HepG2 (cell line): ENCODE measurements around the gene LIF. TPM values are rescaled to one million over a fixed set of nuclear protein-coding genes. Genes with fewer than 3 reads are reported as not detected.

Experiments
- EED ChIP-seq: sonication (generic); formaldehyde crosslinking; IDR thresholded peaks from 2 replicates; pipeline ENCODE4 v1.5.0; 2020; ENCODE audit warnings: mild to moderate bottlenecking, missing genetic modification reagents
- FOXC1 ChIP-seq: sonication (generic); formaldehyde crosslinking; IDR thresholded peaks from 2 replicates; pipeline ENCODE4 v1.8.0; 2022; ENCODE audit warnings: mild to moderate bottlenecking, missing genetic modification reagents, borderline replicate concordance
- FOXM1 ChIP-seq: sonication (generic); formaldehyde crosslinking; IDR thresholded peaks from 2 replicates; pipeline ENCODE4 v1.5.0; 2020; ENCODE audit warnings: missing genetic modification reagents
- GATAD2A ChIP-seq: IDR thresholded peaks from 2 replicates; pipeline ENCODE4 v1.6.1; 2016
- HES4 ChIP-seq: sonication (generic); formaldehyde crosslinking; IDR thresholded peaks from 2 replicates; pipeline ENCODE4 v1.9.0; 2021; ENCODE audit warnings: mild to moderate bottlenecking, missing genetic modification reagents, borderline replicate concordance
- HMG20A ChIP-seq: IDR thresholded peaks from 2 replicates; pipeline ENCODE4 v1.6.1; 2016; ENCODE audit warnings: borderline replicate concordance
- HMGXB4 ChIP-seq, 2 experiments: sonication (generic) in 1 of 2; formaldehyde crosslinking in 1 of 2; IDR thresholded peaks; 2 replicates each; pipeline versions ENCODE4 v1.4.0 to v1.6.1; 2018 to 2020; ENCODE audit warnings: missing genetic modification reagents in 2 of 2, borderline replicate concordance in 1 of 2, low read depth in 1 of 2, mild to moderate bottlenecking in 1 of 2, missing biosample characterization in 1 of 2
- HOXD1 ChIP-seq: sonication (generic); formaldehyde crosslinking; IDR thresholded peaks from 2 replicates; pipeline ENCODE4 v1.5.0; 2020; ENCODE audit warnings: missing genetic modification reagents
- KLF15 ChIP-seq: sonication (generic); formaldehyde crosslinking; IDR thresholded peaks from 2 replicates; pipeline ENCODE4 v1.8.1; 2023; ENCODE audit warnings: borderline replicate concordance, mild to moderate bottlenecking, inconsistent platforms, missing genetic modification reagents, mixed read lengths
- PTBP1 ChIP-seq: fragments of 200-400 bp; formaldehyde crosslinking; IDR thresholded peaks from 2 replicates; pipeline ENCODE4 v1.6.1; 2018; ENCODE audit warnings: low read length, low read depth; ENCODE audit not compliant: poor library complexity, severe bottlenecking
- RNF219 ChIP-seq: sonication (generic); formaldehyde crosslinking; IDR thresholded peaks from 2 replicates; pipeline ENCODE4 v1.5.0; 2020; ENCODE audit warnings: mild to moderate bottlenecking, missing genetic modification reagents
- SNRNP70 ChIP-seq: fragments of 200-400 bp; formaldehyde crosslinking; IDR thresholded peaks from 2 replicates; pipeline ENCODE4 v1.6.1; 2017; ENCODE audit warnings: mild to moderate bottlenecking, low read depth, low read length, moderate library complexity
- TAF15 ChIP-seq: fragments of 200-400 bp; formaldehyde crosslinking; IDR thresholded peaks from one replicate; pipeline ENCODE4 v1.6.1; 2018; ENCODE audit warnings: mild to moderate bottlenecking, low read depth, low read length; ENCODE audit not compliant: poor library complexity, severe bottlenecking
- THRA ChIP-seq: sonication (generic); formaldehyde crosslinking; IDR thresholded peaks from 2 replicates; pipeline ENCODE4 v1.4.0; 2020; ENCODE audit warnings: missing genetic modification reagents, borderline replicate concordance
- ZBTB42 ChIP-seq: sonication (generic); formaldehyde crosslinking; IDR thresholded peaks from 2 replicates; pipeline ENCODE4 v1.5.0; 2020; ENCODE audit warnings: mild to moderate bottlenecking, missing genetic modification reagents
- ZFYVE20 ChIP-seq: sonication (generic); formaldehyde crosslinking; IDR thresholded peaks from 2 replicates; pipeline ENCODE4 v1.8.0; 2023; ENCODE audit warnings: low read depth, mild to moderate bottlenecking, moderate library complexity, missing genetic modification reagents, borderline replicate concordance
- ZIK1 ChIP-seq: sonication (generic); formaldehyde crosslinking; IDR thresholded peaks from 2 replicates; pipeline ENCODE4 v1.5.0; 2020; ENCODE audit warnings: mild to moderate bottlenecking, low read depth, missing genetic modification reagents, borderline replicate concordance
- ZNF10 ChIP-seq: sonication (generic); formaldehyde crosslinking; IDR thresholded peaks from 2 replicates; pipeline ENCODE4 v1.4.0; 2020; ENCODE audit warnings: mild to moderate bottlenecking, low read depth, missing genetic modification reagents, borderline replicate concordance
- ZNF546 ChIP-seq: sonication (generic); formaldehyde crosslinking; conservative IDR thresholded peaks from 2 replicates; pipeline ENCODE4 v1.8.1; 2023; ENCODE audit warnings: mild to moderate bottlenecking, missing genetic modification reagents
- ZNF740 ChIP-seq: sonication (generic); formaldehyde crosslinking; IDR thresholded peaks from 2 replicates; pipeline ENCODE4 v1.4.0; 2020; ENCODE audit warnings: missing genetic modification reagents
- ZNF816 ChIP-seq: sonication (generic); formaldehyde crosslinking; IDR thresholded peaks from 2 replicates; pipeline ENCODE4 v1.8.0; 2022; ENCODE audit warnings: missing genetic modification reagents, mild to moderate bottlenecking, borderline replicate concordance
- ZNF891 ChIP-seq: sonication (generic); formaldehyde crosslinking; IDR thresholded peaks from 2 replicates; pipeline ENCODE4 v1.5.0; 2020; ENCODE audit warnings: mild to moderate bottlenecking, missing genetic modification reagents
- polyA plus RNA-seq, 8 experiments: library from polyadenylated mRNA; depleted of rRNA in 3 of 8; stranded (reverse) in 7 of 8; unstranded in 1 of 8; fragments of >200 nt; fragmentation: Illumina TruSeq in 4 of 8; extraction: Trizol in 4 of 8; gene quantifications; 2 replicates each; pipeline versions ENCODE4 v1.2.1 to v1.2.3, GENCODE V29; 2011 to 2016; ENCODE audit warnings: low read depth in 4 of 8, missing spikeins in 1 of 8, mixed read lengths in 1 of 8; ENCODE audit not compliant: insufficient read depth in 1 of 8
- total RNA-seq, 5 experiments: library from RNA; depleted of rRNA; stranded (reverse); fragments of >200 nt; fragmentation: Illumina TruSeq; extraction: Trizol; gene quantifications; 2 replicates each; pipeline ENCODE4 v1.2.3, GENCODE V29; 2016; ENCODE audit warnings: low read depth in 1 of 5

LIF gene
- total and polyA plus RNA-seq, 2 of the 13 experiments (the other 11 are each of a cell fraction or from before 2014, with no cell fraction given), result 3.6 to 8.5 TPM

- TF ChIP-seq ZNF546 (no peak), ZNF816 (no peak), ZFYVE20 (CRISPR knock-in tag) (no peak), ZNF891 (0 out of 2 replicates have a peak, but pooled peaks have one; percentile 15), EED (no peak), FOXC1 (CRISPR knock-in tag) (no peak), HES4 (no peak), ZNF10 (CRISPR knock-in tag) (no peak), SNRNP70 (no peak), HMGXB4 (CRISPR knock-in tag; IDR thresholded peaks at IDR 0.05; ENCODE audit: borderline replicate concordance in 1 of 2, low read depth in 1 of 2) (peak in 1 of 2 experiments; percentile 60; a peak in 1 of 4 replicates), TAF15 (no peak), RNF219 (no peak), PTBP1 (no peak), ZBTB42 (CRISPR knock-in tag) (no peak), THRA (CRISPR knock-in tag) (0 out of 2 replicates have a peak, but pooled peaks have one; percentile 37), HMG20A (CRISPR knock-in tag) (no peak), ZIK1 (CRISPR knock-in tag) (no peak), FOXM1 (CRISPR knock-in tag) (no peak), HOXD1 (0 out of 2 replicates have a peak, but pooled peaks have one; percentile 21), KLF15 (no peak), GATAD2A (CRISPR knock-in tag) (no peak), ZNF740 (CRISPR knock-in tag) (no peak)
These were observed 40.5 kb upstream of the LIF start (continued) for GRCh38 chr22:30286813-30287647.
